NOMO-1 (cell line): ENCODE data around the gene DUSP15.
A peak's percentile ranks its signal among the peaks of the same experiment; 100 is the strongest.

Source experiments
- DNase-seq, 2 experiments: peaks; one replicate each; lab custom pipeline; 2025; ENCODE audit not compliant: unreplicated experiment in 2 of 2; lab: John Stamatoyannopoulos, UW

DUSP15 gene

DNA sequence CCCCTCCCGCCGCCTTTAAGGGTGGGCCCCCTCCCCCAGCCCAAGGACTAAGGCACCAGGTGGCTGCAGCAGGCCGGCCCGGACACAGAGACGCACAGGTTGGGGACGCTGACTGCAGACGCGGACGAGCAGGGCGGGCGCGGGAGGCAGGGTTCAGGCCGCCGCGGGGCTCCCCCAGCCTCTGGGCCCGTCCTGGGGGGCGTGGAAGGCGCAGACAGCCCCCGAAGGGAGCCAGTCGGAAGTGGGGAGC is 9.3 kb downstream of the DUSP15 start:
- DNase-seq = no peak

GRCh38 chr20:31860390-31861134 is 9.8 kb downstream of the DUSP15 start:
- DNase-seq = no peak

- DNase-seq = no peak
These were observed 10.3 kb downstream of the DUSP15 start for GRCh38 chr20:31859998-31860380.

DNA sequence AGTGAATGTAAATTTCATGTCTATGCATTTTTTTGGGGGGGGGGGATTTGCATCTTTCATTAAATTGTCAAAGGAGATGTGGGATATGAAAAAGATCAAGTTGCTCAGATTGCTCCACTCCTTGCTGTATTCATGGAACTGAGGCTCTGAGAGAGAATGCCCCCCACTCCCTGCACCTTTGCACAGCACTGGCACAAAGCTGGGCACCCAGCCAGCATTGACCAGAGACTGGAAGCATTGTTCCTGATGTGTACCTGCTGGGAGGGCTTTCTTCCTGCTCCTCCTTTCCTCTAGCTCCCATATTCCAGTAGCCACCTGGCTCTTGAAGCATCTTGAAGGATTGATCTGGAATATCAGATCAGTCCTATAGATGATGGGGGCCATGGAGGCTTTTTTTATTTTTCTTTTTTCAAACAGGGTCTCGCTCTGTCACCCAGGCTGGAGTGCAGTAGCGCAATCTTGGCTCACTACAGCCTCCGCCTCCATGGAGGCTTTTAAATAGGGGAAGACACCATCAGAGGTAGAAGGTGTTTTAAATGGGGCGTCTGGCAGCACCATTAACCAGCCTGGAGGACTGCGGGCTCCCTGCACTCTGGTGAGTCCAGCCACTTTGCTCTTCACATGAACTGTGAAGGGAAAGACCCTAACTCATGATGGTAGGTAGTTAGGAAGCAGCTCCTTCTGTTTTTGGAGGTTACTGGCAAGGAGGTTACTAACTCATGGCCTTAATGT is 10.9 kb downstream of the DUSP15 start:
- DNase-seq = no peak

DNA sequence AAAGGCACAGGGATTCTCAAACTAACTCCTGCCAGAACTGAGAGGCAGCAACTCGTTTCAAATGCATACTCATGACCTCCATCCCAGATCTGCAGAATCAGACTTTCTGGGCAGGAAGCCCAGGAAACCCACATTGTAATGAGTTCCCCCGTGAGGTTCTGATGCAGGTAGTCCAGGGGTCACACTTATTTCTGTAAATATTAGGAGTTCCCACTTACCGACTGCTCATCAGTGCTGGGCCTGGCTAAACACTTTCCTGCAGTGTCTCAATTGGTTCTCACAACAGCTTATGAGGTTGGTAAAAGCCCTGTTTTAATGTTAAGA is 11.6 kb downstream of the DUSP15 start:
- no peak for DNase-seq

DNA sequence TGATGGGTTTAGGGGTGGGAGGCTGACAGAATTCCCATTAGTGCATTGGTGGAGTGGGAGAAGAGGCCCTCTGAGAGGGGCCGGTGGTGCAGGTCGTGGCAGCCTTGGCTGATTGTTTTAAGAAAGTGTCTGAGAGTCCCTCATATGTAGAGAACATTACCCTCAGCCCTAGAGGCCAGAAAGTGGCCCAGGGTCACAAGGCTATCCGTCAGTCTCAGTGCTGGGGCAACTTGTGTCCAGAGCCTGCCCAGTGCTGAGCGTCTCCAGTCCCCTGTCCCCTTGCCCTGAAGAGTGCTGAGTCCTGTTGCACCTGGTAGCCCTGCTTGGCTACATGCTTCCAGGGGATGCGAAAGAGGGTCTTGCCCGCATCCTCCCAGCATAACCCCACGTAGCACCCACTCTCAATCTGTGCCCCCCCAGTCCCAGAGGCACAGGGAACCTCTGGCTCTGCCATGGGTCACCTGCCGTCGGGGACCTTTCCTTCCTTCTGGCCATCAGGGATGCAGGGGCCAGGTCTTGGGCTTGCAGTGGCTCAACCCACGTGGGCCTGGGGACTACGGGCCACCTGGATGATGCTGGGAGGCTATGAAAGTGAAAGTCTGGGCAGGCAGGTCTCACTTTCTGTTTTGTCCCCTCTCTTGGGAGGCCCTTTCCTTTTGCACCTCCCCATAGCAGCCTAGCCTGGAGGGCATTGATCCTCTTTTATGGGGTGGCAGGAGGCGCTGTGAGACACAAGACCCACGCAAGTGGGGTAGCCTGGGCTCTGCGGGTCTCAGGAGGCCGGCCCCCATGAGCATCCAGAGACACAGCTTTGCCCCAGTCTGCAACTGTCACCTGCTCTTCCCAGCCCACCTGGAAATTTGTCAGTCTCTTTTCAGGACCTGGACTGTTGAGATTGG is 12.2 kb downstream of the DUSP15 start:
- no peak for DNase-seq

GRCh38 chr20:31856516-31856915 is 13.8 kb downstream of the DUSP15 start:
- DNase-seq = peak in 1 of 2 experiments; percentile 8

DNA sequence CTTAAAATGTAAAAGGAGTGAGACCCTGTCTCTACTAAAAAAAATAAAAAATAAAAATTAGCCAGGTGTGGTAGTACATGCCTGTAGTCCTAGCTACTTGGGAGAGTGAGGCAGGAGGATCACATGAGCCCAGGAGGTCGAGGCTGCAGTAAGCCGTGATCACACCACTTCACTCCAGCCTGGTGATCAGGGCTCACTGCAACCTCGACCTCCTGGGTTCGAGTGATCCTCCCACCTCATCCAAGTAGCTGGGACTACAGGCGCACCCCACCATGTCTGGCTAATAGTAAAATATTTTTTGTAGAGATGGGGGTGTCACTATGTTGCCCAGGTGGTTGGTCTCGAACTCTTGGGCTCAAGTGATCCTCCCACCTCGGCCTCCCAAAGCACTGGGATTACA is 16.8 kb downstream of the DUSP15 start:
- no peak for DNase-seq

GRCh38 chr20:31851240-31851955 is 18.9 kb downstream of the DUSP15 start:
- no peak for DNase-seq

DNA sequence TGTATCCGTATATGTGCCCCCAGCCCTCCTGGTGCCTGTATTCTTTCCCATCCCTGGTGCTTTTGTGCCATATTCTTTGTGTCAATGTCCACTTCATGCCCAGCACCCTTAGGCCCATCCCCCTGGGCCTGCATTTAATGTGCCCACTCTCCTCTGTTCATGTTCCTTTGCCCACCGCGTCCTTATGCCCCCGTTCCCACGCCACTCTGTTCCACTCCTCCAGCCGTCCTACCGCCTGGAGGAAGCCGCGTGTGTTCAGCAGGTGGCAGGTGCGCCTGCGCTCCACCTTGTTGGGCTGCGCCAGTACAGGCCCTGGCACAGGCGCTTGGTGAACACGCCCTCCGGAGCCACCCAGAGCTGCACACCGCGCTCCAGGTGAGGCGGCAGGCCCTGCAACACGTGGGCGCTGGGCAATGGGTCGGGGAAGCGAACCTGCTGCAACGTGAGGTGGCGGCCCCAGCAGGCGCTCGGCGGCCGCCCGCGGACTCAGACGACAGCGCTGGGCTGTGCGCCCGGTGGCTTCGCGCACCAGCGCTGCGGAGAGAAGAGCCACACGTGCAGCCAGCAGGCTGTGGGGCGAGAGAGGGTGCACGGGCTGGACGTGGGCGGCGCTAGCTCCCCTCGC is 20.9 kb downstream of the DUSP15 start:
- no peak for DNase-seq

DNA sequence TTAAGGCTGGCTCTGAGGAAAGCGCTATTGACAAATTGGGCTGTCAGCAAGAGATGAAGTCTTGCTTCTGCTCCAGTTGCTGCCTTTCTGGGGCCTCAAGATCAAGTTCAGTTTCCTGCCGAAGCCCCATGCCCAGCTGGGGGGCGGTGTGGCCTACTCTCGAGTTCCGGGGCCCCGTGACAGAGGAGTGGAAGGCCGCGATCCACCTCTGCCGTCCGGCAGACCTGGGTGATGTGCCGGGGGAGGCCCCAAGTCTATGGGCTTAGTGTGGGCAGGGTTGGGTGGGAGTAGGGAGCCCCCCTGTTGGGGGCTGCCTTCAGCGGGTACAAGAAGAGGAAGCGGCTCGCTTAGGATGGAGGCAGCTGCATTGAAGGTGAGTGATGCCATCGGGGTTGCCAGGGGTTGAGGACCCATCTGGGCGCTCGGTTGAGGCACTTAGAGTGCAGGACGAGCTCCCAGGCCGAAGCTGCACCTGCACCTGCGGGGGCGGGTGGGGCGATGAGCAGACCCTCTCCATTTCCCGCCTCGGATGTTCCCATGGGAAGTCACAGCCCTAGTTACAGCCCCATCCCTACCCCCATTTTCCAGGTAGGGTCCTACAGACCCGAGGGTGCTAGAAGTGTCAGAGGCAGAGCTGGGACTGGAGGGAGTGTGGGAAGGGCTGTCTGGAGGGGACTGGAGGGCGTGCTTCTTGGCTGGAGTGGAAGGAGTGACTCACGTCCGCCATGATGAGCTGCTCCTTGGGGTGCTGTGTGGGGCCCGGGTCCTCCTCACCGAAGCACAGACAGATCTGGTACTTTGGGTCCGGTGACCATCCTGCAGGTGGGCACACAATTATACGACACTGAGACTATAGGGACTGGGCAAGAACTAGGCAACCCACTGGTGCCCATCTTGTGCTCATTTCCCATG is 22.0 kb downstream of the DUSP15 start:
- no peak for DNase-seq

DNA sequence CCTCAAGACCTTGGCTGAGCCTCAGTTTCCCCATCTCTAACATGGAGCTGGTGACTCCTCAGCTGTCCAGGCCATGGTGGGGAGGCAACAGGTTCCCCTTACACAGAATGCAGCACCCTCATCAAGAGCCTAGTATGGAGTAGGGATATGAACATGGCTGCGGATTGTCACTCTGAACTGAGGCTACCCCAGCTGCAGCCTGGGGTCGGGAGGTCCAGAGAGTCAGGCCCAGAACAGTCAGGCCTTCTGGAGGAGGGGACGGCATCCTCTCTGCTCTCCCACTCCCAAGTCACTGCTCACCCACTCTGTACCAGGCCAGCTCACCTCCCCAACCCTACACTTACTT is 23.6 kb downstream of the DUSP15 start:
- no peak for DNase-seq

- DNase-seq = no peak
These were observed 24.9 kb downstream of the DUSP15 start, which contains the start of gene FOXS1 for GRCh38 chr20:31845300-31845863. Gene FOXS1 (minus strand): TSS chr20:31845604. CDS start chr20:31845542, 62 bp downstream.

- DNase-seq = no peak
These were observed 25.5 kb downstream of the DUSP15 start for GRCh38 chr20:31844737-31845299.

- no peak for DNase-seq
These were observed 26.4 kb downstream of the DUSP15 start for GRCh38 chr20:31843881-31844280.

DNA sequence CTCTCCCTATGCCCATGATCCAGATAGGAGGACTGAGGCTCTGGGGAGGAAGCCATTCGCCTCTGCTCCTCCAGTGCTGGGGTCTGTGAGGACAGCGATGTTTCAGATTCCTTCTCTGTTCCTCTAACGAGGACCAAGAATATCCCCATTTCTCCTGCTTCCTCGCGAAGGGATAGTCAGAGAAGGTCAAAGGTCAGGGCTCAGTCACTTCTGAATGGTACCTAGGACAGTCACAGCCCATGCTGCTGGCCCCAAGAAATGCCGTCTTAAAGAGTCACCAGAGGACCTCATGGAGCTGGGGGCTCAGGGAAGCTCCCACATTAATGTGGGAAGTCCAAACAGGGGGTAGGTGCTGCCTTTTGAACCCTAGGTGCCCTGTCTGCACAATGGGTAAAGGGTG is 27.0 kb downstream of the DUSP15 start:
- DNase-seq = no peak

- no peak for DNase-seq
These were observed 27.7 kb downstream of the DUSP15 start for GRCh38 chr20:31842471-31843157.

DNA sequence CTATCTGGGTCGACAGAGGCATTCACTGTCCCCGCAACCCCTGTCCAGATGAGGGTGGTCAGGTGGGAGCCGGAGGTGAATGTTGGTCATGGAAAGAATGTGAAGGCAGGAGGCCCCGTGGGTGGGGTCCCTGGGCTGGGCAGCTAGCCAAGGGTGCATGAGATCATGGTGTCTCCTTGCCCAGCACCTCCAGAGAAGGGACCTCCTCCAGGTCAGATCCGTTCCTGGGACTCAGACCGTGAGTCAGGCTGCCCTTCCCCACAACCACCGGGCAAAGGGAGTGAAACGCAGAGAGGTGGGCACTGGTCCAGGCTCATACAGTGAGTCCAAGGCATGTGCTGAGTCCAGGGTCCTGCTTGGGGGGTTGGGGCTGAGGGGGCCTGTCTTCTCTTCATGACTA is 28.4 kb downstream of the DUSP15 start:
- no peak for DNase-seq
